Stomach (tissue), 4 donors: ENCODE results near the gene WSB2.

Source experiments
- CTCF ChIP-seq, 7 experiments: fragments of 450-650 bp in 4 of 7; fragments of 200-600 bp in 3 of 7; sonication (generic) in 3 of 7; IDR thresholded peaks; one replicate each; pipeline ENCODE4 v1.5.1; 2016 to 2019; ENCODE audit warnings: antibody characterized with exemption in 7 of 7, control low read depth in 2 of 7, mild to moderate bottlenecking in 1 of 7
- POLR2A ChIP-seq, 4 donors: fragments of 450-650 bp; IDR thresholded peaks; one replicate each; pipeline ENCODE4 v1.6.1; 2016; ENCODE audit warnings: antibody characterized with exemption in 4 of 4, control low read depth in 2 of 4, mild to moderate bottlenecking in 1 of 4, moderate library complexity in 1 of 4
- POLR2AphosphoS5 ChIP-seq, 3 donors: sonication (generic); formaldehyde crosslinking; IDR thresholded peaks; one replicate each; pipeline ENCODE4 v1.6.1; 2016; ENCODE audit warnings: antibody characterized with exemption in 3 of 3

- TF ChIP-seq CTCF (IDR thresholded peaks at IDR 0.05) (no peak), POLR2AphosphoS5 (IDR thresholded peaks at IDR 0.05) (no peak), POLR2A (IDR thresholded peaks at IDR 0.05) (no peak)
Measured at GRCh38 chr12:117994551-117995438, 66.2 kb downstream of the WSB2 start.
